Activated CD4-positive, alpha-beta T cell treated with anti-CD3 and anti-CD28 coated beads, Interleukin-2, amount 10 ng/mL, durations not matched to agents 7 days and 5 days (primary cell): ENCODE data around the gene RNF215. TPM values are rescaled to one million over a fixed set of nuclear protein-coding genes. Genes with fewer than 3 reads are reported as not detected.
A peak's percentile ranks its signal among the peaks of the same experiment; 100 is the strongest.
"Not testable (repeated sequence)": the region's sequence is repeated elsewhere in the genome, so short reads cannot be mapped to it uniquely, and the experiment has no call there.

Experiments used
- CTCF ChIA-PET: fragments of 350-600 bp; sonication (Branson Sonifier 250); formaldehyde crosslinking; loops from one replicate; lab custom pipeline; 2021; ENCODE audit warnings: antibody characterized with exemption; lab: Charles Lee
- POLR2A ChIA-PET: fragments of 350-600 bp; sonication (Branson Sonifier 250); formaldehyde crosslinking; loops from one replicate; lab custom pipeline; 2021; ENCODE audit warnings: antibody characterized with exemption; lab: Charles Lee
- DNase-seq: peaks from one replicate; pipeline ENCODE4 v3.0.0-alpha.2; 2020
- H3K27ac Mint-ChIP-seq: one replicate; pipeline ENCODE4 v1.8.0; 2021; ENCODE audit warnings: mild to moderate bottlenecking, moderate library complexity, mixed read lengths
- H3K27me3 Mint-ChIP-seq: one replicate; pipeline ENCODE4 v1.8.0; 2021; ENCODE audit warnings: mixed read lengths
- H3K36me3 Mint-ChIP-seq: one replicate; pipeline ENCODE4 v1.8.0; 2021; ENCODE audit warnings: low read depth, mixed read lengths
- H3K4me1 Mint-ChIP-seq: one replicate; pipeline ENCODE4 v1.8.0; 2021; ENCODE audit warnings: mixed read lengths
- H3K4me3 Mint-ChIP-seq: one replicate; pipeline ENCODE4 v1.8.0; 2021; ENCODE audit warnings: mild to moderate bottlenecking, moderate library complexity, mixed read lengths
- H3K9me3 Mint-ChIP-seq: one replicate; pipeline ENCODE4 v1.8.0; 2021; ENCODE audit warnings: mixed read lengths
- total RNA-seq, 2 experiments: library from RNA; stranded (reverse); gene quantifications; one replicate each; pipeline ENCODE4 v1.2.3, GENCODE V29; 2021

RNF215 gene
- total RNA-seq, 2 experiments from 2014 or later = 9.8 to 9.9 TPM

DNA sequence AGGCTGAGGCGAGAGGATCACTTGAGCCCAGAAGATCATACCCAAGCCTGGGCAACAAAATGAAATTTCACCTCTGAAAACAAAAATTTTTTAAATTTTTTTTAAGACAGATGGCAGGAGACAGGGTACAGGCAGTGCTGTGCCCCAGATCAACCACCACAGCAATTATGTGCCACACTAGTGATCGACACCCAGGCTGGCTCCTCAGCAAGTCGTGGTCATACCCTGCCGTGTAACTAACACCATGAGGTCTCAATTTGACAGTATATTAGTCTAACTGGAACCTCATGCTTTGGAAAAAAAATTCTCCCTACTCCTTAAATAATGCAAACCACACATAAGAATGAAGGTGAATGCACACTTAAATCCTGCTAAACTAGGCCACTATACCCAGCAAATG, 38.8 kb downstream of the RNF215 start:
- no peak overlapping the region for H3K4me3 Mint-ChIP-seq
- POLR2A ChIA-PET = no interaction called here
- DNase-seq = no peak
- H3K27ac Mint-ChIP-seq = no peak overlapping the region
- H3K9me3 Mint-ChIP-seq = no peaks in the 10 kb centered on the region
- no peaks in the 10 kb centered on the region for H3K27me3 Mint-ChIP-seq
- CTCF ChIA-PET = interaction anchor here (1.1 kb wide), 1 partner anchor 8 kb away, joined by 3 read pairs; the partner anchor contains the start of genes CCDC157 and SF3A1
- H3K4me1 Mint-ChIP-seq = peaks cover 54% of the 10 kb centered on the region
- H3K36me3 Mint-ChIP-seq = peaks cover 69% of the 10 kb centered on the region

DNA sequence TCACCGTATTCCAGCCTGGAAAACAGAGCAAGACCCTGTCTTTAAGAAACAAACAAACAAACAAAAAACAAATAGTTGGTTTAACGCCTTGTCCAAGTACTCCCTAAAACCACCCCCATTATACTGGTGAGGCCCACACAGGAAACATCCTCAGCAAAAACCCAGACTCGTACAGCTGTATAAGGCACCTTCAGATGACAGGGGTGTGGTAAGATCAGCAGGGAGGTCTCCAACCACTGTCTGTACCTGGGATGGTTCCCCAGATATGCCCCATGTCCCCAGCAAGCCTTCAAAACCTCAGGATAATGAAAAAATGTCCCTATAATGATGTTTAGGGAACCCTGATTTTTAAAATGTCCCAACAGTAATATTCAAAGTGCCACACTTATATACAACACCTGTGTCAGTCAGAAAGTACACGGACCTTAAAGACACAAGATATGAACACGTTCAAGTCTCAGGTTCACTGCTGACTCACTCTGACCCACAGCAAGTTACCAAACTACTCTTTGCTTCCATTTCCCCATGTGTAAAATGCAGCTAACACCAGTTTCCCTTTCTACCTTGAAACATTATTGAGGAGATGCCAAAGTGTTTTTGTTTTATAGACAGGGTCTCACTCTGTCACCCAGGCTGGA, 39.8 kb downstream of the RNF215 start:
- Mint-ChIP-seq H3K27ac (peak overlapping the region; percentile 54), H3K4me3 (no peak overlapping the region), H3K27me3 (no peaks in the 10 kb centered on the region), H3K4me1 (peaks cover 46% of the 10 kb centered on the region), H3K36me3 (peaks cover 72% of the 10 kb centered on the region), H3K9me3 (no peaks in the 10 kb centered on the region)
- no peak for DNase-seq
- ChIA-PET CTCF (interaction anchor here (1.1 kb wide), 1 partner anchor 9 kb away, joined by 3 read pairs; the partner anchor contains the start of genes CCDC157 and SF3A1), POLR2A (interaction anchor here (0.6 kb wide), 1 partner anchor 58 kb away, joined by 4 read pairs; the partner anchor contains the start of gene CASTOR1)

DNA sequence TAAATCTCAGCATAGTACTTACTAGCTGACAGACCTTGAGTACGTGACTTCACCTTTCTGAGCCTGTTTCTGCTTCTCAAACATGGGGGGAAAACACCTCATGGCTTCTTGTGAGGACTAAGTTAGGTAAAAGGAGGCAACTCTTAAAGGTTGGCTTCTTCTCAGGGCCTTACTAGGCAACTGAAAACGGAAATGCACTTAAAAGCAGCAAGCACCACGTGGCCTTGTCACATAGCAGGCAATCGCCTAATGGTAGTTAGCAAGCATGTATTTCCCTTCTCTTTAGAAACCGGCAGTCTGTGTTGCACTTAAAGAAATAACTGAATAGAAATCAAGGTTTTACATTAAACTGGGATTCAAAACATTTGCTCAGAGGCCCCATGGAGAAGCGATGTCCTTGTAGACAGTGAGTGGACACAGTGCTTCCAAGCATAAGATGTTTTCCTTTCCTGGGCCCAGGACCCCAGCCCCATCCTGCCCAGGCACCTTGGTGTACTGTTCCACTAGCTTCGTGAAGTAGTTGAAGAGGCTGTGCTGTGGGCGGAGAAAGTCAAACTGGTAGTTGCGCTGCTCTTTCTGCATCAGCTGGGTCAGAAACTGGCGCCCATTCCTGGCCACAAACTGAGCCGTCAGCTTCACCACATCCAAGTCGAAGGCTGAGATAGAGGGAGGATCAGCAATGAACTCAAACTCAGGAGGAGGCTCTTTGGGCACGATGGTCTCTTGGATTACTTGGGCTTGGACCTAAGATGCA, 42.6 kb downstream of the RNF215 start:
- H3K27ac Mint-ChIP-seq = peak overlapping the region; percentile 38
- peaks cover 72% of the 10 kb centered on the region for H3K36me3 Mint-ChIP-seq
- ChIA-PET POLR2A (no interaction called here), CTCF (interaction anchor here (1.0 kb wide), 1 partner anchor 13 kb away, joined by 3 read pairs; no protein-coding TSS in a partner anchor)
- peaks cover 31% of the 10 kb centered on the region for H3K4me1 Mint-ChIP-seq
- no peak overlapping the region for H3K4me3 Mint-ChIP-seq
- H3K27me3 Mint-ChIP-seq = no peaks in the 10 kb centered on the region
- no peaks in the 10 kb centered on the region for H3K9me3 Mint-ChIP-seq
- no peak for DNase-seq

DNA sequence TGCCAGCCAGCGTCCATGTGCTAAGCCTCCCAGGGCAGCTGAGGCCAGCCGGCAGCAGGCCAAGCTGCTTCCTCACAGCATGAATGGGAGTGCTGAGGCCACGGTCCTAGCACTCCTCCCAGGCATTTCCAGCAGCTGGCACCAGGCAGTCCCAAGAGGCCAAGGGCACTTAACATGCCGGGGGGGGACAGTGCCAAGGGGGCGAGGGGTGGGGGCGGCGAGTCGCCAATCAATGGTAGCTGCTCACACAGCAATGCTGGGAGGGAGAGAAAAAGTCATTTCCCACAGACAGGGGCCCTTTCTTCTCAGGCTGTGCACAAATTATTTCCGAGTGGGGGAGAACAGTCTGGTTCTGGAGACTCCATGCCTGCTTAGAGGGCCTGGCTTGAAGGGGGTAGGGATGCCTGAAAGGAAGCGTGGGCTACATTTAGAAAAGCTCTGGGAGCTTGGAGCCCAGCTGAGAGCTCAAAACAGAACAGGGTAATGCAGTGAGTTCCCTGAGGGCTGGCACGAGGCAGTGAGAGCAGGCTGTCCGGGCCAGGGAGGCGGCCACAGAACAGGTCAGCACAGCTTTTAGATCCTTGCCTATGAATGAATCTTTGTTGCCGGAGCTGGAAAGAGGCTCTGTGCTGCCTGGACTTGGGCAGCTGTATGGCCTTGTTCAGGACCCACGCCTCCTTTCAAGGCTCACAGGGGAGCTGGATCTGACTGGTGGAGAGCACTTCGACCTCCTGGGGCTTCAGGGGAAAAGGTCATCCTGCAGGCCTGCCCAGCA, 46.1 kb downstream of the RNF215 start:
- Mint-ChIP-seq H3K9me3 (no peaks in the 10 kb centered on the region), H3K36me3 (peaks cover 90% of the 10 kb centered on the region), H3K27me3 (no peaks in the 10 kb centered on the region), H3K4me1 (peaks cover 8% of the 10 kb centered on the region), H3K4me3 (no peak overlapping the region), H3K27ac (no peak overlapping the region)
- CTCF ChIA-PET = interaction anchor here (0.9 to 1.7 kb wide), 3 partner anchors 12 to 51 kb away, joined by 3 to 4 read pairs (median 3); partner anchors contain the start of gene CASTOR1
- POLR2A ChIA-PET = no interaction called here
- no peak for DNase-seq

DNA sequence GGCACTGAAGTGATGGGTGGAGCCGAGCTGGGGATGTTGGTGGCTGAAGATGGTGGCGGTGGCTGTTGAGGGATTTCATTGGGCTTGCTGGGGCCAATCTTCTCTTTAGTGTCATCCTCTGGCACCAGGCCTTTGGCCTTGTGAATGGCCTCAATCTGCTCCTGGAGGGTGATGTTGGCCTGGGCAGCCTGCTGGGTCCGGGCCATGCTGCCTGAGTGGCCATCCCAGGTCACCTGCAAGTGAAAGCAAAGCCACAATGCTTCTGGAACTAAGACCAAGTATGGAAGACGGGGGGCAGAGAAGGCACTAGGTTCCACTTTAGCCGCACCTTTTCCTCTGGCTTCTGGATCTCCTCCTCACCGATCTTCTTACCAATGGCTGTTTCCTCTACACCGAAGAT, 48.4 kb downstream of the RNF215 start:
- Mint-ChIP-seq H3K9me3 (no peaks in the 10 kb centered on the region), H3K27ac (no peak overlapping the region), H3K27me3 (no peaks in the 10 kb centered on the region), H3K36me3 (peaks cover 91% of the 10 kb centered on the region), H3K4me1 (peaks cover 13% of the 10 kb centered on the region), H3K4me3 (no peak overlapping the region)
- ChIA-PET POLR2A (no interaction called here), CTCF (no interaction called here)
- no peak for DNase-seq

DNA sequence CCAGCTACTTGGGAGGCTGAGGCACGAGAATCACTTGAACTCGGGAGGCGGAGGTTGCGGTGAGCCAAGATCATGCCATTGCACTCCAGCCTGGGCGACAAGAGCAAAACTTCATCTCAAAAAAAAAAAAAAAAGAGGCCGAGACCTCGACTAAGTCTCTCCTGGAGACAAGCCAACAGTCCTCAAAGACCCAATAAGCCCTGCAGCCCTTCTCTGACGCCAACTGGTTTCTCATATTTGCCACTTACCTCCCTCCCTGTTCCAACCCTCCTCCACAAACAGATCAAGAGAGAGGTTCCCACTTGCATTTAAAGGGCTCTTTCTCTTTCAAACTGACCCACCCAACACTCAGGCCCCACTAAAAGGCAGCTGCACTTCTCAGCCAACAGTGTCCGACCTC, 48.9 kb downstream of the RNF215 start:
- Mint-ChIP-seq H3K36me3 (peaks cover 91% of the 10 kb centered on the region), H3K4me1 (peaks cover 17% of the 10 kb centered on the region)
- H3K9me3 Mint-ChIP-seq, H3K27ac Mint-ChIP-seq, DNase-seq, POLR2A ChIA-PET, H3K27me3 Mint-ChIP-seq, H3K4me3 Mint-ChIP-seq: not testable (repeated sequence)
- CTCF ChIA-PET = interaction anchor here (0.8 kb wide), 1 partner anchor 50 kb away, joined by 4 read pairs; no protein-coding TSS in a partner anchor

DNA sequence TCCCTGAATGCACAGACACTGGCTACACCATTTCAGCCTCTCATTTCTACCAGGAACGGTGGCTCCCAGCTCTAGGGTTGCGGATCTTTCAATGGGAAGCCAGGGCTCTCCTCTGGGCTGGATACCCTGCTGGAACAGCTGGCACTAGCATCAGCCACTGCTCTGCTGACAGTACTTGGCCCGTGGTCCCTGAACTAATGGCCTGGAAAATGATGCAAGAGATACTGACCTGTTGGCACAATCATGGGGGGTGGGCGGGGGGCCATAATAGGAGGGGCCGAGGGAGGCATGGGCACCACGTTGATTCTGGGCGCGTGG, 49.8 kb downstream of the RNF215 start:
- peaks cover 24% of the 10 kb centered on the region for H3K4me1 Mint-ChIP-seq
- no peaks in the 10 kb centered on the region for H3K27me3 Mint-ChIP-seq
- no peaks in the 10 kb centered on the region for H3K9me3 Mint-ChIP-seq
- CTCF ChIA-PET = interaction anchor here (0.8 kb wide), 1 partner anchor 49 kb away, joined by 4 read pairs; no protein-coding TSS in a partner anchor
- no peak for DNase-seq
- no peak overlapping the region for H3K27ac Mint-ChIP-seq
- POLR2A ChIA-PET = no interaction called here
- no peak overlapping the region for H3K4me3 Mint-ChIP-seq
- H3K36me3 Mint-ChIP-seq = peaks cover 90% of the 10 kb centered on the region

DNA sequence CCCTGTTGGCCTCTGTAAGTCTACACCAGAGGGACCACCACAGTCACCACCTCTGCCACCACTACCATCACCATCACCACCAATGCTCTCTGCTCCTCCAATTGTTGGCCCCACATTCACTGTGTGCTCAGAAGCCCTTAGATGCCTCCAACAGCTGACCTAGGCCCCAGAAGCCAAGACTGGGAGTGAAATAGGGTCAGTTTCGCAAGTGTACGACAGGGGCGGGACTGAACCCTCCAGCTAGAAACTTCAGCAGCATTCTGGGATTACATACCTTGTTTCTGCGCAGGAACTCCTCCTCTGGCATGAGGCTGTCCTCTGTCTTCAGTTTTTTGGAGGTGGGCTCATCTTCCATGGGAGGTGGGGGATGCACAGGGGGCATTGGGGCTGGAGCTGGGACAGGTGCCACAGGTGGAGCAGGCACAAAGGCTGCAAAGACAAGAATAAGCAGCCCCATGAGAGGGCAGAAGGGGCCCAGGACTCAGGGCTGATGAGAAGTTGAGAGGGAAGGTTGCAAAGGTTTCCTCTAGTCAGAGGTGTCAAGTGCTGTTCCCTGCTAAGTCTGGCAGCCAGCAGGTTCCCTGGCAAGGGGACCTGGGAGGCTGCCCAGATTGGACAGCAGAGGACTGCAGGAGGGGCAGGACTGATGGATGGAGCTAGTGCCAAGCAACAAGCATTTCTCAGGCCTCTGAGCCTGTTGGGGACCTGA, 50.3 kb downstream of the RNF215 start:
- H3K36me3 Mint-ChIP-seq = peaks cover 90% of the 10 kb centered on the region

DNA sequence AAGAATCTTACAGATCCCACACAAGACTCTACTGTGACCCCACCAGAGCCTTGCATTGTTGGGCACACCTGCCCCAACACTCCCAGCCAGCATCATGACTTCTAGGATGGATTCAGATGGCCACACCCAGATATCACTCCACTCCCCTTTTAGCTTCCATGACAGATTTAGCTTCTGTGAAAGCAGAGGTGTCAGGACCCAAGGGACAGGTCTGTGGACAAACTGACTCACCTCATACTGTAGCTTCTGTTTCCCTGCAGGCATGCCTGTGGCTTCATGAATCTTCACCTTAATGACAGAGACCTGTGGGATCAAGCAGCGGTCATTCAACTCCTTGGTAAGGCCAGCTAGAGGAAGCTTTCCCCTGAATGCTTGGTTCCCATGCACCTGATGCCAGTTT, 52.0 kb downstream of the RNF215 start:
- no peak overlapping the region for H3K4me3 Mint-ChIP-seq
- no peak overlapping the region for H3K27ac Mint-ChIP-seq
- ChIA-PET POLR2A (no interaction called here), CTCF (interaction anchor here (1.1 to 2.5 kb wide), 3 partner anchors 11 to 47 kb away, joined by 3 to 9 read pairs (median 4); partner anchors contain the start of gene CASTOR1)
- H3K27me3 Mint-ChIP-seq = no peaks in the 10 kb centered on the region
- DNase-seq = no peak
- peaks cover 87% of the 10 kb centered on the region for H3K36me3 Mint-ChIP-seq
- peaks cover 28% of the 10 kb centered on the region for H3K4me1 Mint-ChIP-seq
- H3K9me3 Mint-ChIP-seq = no peaks in the 10 kb centered on the region

More for the DNA sequence above, 50.3 kb downstream of the RNF215 start:
- Mint-ChIP-seq H3K27me3 (no peaks in the 10 kb centered on the region), H3K4me3 (no peak overlapping the region), H3K4me1 (peaks cover 28% of the 10 kb centered on the region), H3K27ac (no peak overlapping the region), H3K9me3 (no peaks in the 10 kb centered on the region)
- POLR2A ChIA-PET = no interaction called here
- CTCF ChIA-PET = interaction anchor here (0.9 to 1.6 kb wide), 3 partner anchors 10 to 23 kb away, joined by 3 to 4 read pairs (median 3); partner anchors contain the start of gene TBC1D10A
- no peak for DNase-seq

DNA sequence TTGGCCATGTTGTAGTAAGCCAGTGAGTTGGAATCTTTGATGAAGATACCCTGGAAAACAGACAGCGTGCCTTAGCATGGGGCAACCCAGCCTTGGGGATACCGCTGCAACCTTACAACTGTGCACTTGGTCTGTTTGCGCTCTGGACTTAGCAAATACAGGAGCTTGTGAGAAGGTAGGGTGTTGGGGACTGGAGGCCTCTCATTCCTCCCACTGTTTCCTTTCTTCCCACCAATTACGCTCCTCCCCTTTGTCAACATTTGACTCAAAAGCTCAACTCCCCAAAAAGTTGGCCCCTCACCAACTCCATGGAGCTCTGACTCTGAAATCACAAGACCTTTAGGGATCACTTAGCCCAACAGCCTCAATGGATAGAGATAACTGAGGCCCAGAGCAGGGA, 52.6 kb downstream of the RNF215 start:
- peaks cover 86% of the 10 kb centered on the region for H3K36me3 Mint-ChIP-seq
- no peaks in the 10 kb centered on the region for H3K27me3 Mint-ChIP-seq
- no peak overlapping the region for H3K27ac Mint-ChIP-seq
- ChIA-PET CTCF (interaction anchor here (0.7 to 2.5 kb wide), 4 partner anchors 11 to 46 kb away, joined by 3 to 9 read pairs (median 3); partner anchors contain the start of genes CASTOR1, CCDC157 and SF3A1), POLR2A (no interaction called here)
- no peak overlapping the region for H3K4me3 Mint-ChIP-seq
- no peaks in the 10 kb centered on the region for H3K9me3 Mint-ChIP-seq
- no peak for DNase-seq
- H3K4me1 Mint-ChIP-seq = peaks cover 28% of the 10 kb centered on the region

DNA sequence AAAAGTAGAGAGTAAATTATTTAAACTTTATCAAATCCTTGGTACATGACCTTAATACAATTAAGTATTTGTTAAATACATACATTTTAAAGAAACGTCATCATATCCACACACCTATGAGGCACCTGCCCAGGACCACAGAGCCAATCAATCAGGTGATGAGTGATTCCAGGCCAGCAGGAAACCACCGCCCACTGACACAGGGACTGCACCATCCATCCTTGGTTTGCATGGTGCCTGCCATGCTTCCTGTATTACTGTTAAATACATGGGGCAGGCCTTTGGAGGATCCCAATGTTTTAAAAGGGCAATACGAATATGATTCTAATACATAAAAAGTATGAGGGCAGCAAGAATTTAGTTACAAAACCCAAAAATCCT, 53.5 kb downstream of the RNF215 start:
- ChIA-PET POLR2A (no interaction called here), CTCF (interaction anchor here (0.6 to 0.9 kb wide), 2 partner anchors 54 to 409 kb away, joined by 3 read pairs; partner anchors contain the start of gene RNF215)
- no peak for DNase-seq
- H3K27ac Mint-ChIP-seq = peak overlapping the region; percentile 54
- peaks cover 77% of the 10 kb centered on the region for H3K36me3 Mint-ChIP-seq
- no peaks in the 10 kb centered on the region for H3K9me3 Mint-ChIP-seq
- H3K27me3 Mint-ChIP-seq = no peaks in the 10 kb centered on the region
- peaks cover 28% of the 10 kb centered on the region for H3K4me1 Mint-ChIP-seq
- H3K4me3 Mint-ChIP-seq = no peak overlapping the region
